B cell (primary cell): Measurements from ENCODE around the gene HDAC11.
"Not testable (repeated sequence)": the region's sequence is repeated elsewhere in the genome, so short reads cannot be mapped to it uniquely, and the experiment has no call there.

Source experiments
- EZH2 ChIP-seq: IDR thresholded peaks from 2 replicates; pipeline ENCODE4 v1.6.1; 2012; ENCODE audit warnings: borderline replicate concordance, low read depth, mild to moderate bottlenecking, moderate library complexity, low read length; ENCODE audit not compliant: insufficient read depth, poor library complexity, severe bottlenecking
- TF ChIP-seq, protein P1 (sequence below): fragments of 200-600 bp; IDR thresholded peaks from one replicate; pipeline ENCODE4 v1.8.0; 2022; ENCODE audit warnings: antibody characterized with exemption, mild to moderate bottlenecking

DNA sequence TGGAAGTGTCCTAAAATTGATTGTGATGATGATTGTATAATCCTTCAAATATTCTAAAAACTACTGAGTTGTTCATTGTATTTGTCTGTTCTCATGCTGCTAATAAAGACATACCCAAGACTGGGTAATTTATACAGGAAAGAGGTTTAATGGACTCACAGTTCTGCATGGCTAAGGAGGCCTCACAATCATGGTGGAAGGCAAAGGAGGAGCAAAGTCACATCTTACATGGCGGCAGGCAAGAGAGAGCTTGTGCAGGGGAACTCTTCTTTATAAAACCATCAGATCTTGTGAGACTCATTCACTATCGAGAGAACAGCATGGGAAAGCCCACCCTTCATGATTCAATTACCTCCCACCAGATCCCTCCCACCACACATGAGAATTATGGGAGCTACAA, 41.6 kb downstream of the HDAC11 start:
- TF ChIP-seq, protein P1, sequence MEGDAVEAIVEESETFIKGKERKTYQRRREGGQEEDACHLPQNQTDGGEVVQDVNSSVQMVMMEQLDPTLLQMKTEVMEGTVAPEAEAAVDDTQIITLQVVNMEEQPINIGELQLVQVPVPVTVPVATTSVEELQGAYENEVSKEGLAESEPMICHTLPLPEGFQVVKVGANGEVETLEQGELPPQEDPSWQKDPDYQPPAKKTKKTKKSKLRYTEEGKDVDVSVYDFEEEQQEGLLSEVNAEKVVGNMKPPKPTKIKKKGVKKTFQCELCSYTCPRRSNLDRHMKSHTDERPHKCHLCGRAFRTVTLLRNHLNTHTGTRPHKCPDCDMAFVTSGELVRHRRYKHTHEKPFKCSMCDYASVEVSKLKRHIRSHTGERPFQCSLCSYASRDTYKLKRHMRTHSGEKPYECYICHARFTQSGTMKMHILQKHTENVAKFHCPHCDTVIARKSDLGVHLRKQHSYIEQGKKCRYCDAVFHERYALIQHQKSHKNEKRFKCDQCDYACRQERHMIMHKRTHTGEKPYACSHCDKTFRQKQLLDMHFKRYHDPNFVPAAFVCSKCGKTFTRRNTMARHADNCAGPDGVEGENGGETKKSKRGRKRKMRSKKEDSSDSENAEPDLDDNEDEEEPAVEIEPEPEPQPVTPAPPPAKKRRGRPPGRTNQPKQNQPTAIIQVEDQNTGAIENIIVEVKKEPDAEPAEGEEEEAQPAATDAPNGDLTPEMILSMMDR: not testable (repeated sequence)
- TF ChIP-seq EZH2: not testable (repeated sequence)
